ENCODE results near the gene BRCC3. TPM values are rescaled to one million over a fixed set of nuclear protein-coding genes. Genes with fewer than 3 reads are reported as not detected.

Gene BRCC3
- total RNA-seq, 1 donor from 2014 or later, result 21.1 TPM

GRCh38 chrX:155113097-155113496 lies 41.8 kb downstream of the BRCC3 start:
- Mint-ChIP-seq H3K36me3 (ENCODE audit: low read depth) (peaks cover 26% of the 10 kb centered on the region), H3K9me3 (no peaks in the 10 kb centered on the region), H3K27ac (no peak overlapping the region), H3K4me1 (peaks cover 16% of the 10 kb centered on the region), H3K27me3 (no peaks in the 10 kb centered on the region), H3K4me3 (no peak overlapping the region)
- intact Hi-C loops (cut with micrococcal nuclease), result no loop called here
- DNase-seq, result no peak
- POLR2A ChIA-PET, result interaction anchor here (0.7 kb wide), 1 partner anchor 138 kb away, joined by 3 read pairs; no protein-coding TSS in a partner anchor
- no peak for TF ChIP-seq CTCF (IDR thresholded peaks at IDR 0.05)
- CTCF ChIA-PET, result no interaction called here
- no peak for ATAC-seq (ENCODE audit: low read depth)

- Mint-ChIP-seq H3K9me3 (no peaks in the 10 kb centered on the region), H3K27me3 (no peaks in the 10 kb centered on the region), H3K27ac (no peak overlapping the region), H3K4me3 (no peak overlapping the region), H3K4me1 (peaks cover 13% of the 10 kb centered on the region), H3K36me3 (ENCODE audit: low read depth) (peaks cover 33% of the 10 kb centered on the region)
- peak; percentile 61 for ATAC-seq (ENCODE audit: low read depth)
- intact Hi-C loops (cut with micrococcal nuclease), result no loop called here
- CTCF ChIA-PET, result interaction anchor here (0.9 kb wide), 1 partner anchor 102 kb away, joined by 3 read pairs; no protein-coding TSS in a partner anchor
- TF ChIP-seq CTCF (IDR thresholded peaks at IDR 0.05), result no peak
- DNase-seq, result no peak
- POLR2A ChIA-PET, result no interaction called here
These were observed 44.0 kb downstream of the BRCC3 start for GRCh38 chrX:155115174-155115819.

- H3K27ac Mint-ChIP-seq, result no peak overlapping the region
- peaks cover 23% of the 10 kb centered on the region for H3K36me3 Mint-ChIP-seq (ENCODE audit: low read depth)
- ATAC-seq (ENCODE audit: low read depth) (no peak), DNase-seq (no peak)
- no peaks in the 10 kb centered on the region for H3K27me3 Mint-ChIP-seq
- intact Hi-C loops (cut with micrococcal nuclease), result no loop called here
- POLR2A ChIA-PET, result no interaction called here
- H3K4me1 Mint-ChIP-seq, result no peaks in the 10 kb centered on the region
- H3K9me3 Mint-ChIP-seq, result peaks cover 9% of the 10 kb centered on the region
- H3K4me3 Mint-ChIP-seq, result no peak overlapping the region
- TF ChIP-seq CTCF (IDR thresholded peaks at IDR 0.05), result no peak
- CTCF ChIA-PET, result no interaction called here
These were observed 56.2 kb downstream of the BRCC3 start for GRCh38 chrX:155127465-155127864.

- H3K4me3 Mint-ChIP-seq, result no peak overlapping the region
- ATAC-seq (ENCODE audit: low read depth) (no peak), DNase-seq (no peak)
- POLR2A ChIA-PET, result no interaction called here
- H3K4me1 Mint-ChIP-seq, result no peaks in the 10 kb centered on the region
- CTCF ChIA-PET, result no interaction called here
- TF ChIP-seq CTCF (IDR thresholded peaks at IDR 0.05), result no peak
- H3K36me3 Mint-ChIP-seq (ENCODE audit: low read depth), result peaks cover 20% of the 10 kb centered on the region
- H3K9me3 Mint-ChIP-seq, result peaks cover 9% of the 10 kb centered on the region
- intact Hi-C loops (cut with micrococcal nuclease), result no loop called here
- H3K27ac Mint-ChIP-seq, result no peak overlapping the region
- H3K27me3 Mint-ChIP-seq, result no peaks in the 10 kb centered on the region
These were observed 56.6 kb downstream of the BRCC3 start for GRCh38 chrX:155127940-155128339.

GRCh38 chrX:155132110-155132509 lies 60.8 kb downstream of the BRCC3 start:
- peaks cover 2% of the 10 kb centered on the region for H3K27me3 Mint-ChIP-seq
- CTCF ChIA-PET, result no interaction called here

More at GRCh38 chrX:155132110-155132509, 60.8 kb downstream of the BRCC3 start:
- DNase-seq (no peak), ATAC-seq (ENCODE audit: low read depth) (no peak)
- intact Hi-C loops (cut with micrococcal nuclease), result no loop called here
- POLR2A ChIA-PET, result no interaction called here
- H3K9me3 Mint-ChIP-seq, result peaks cover 7% of the 10 kb centered on the region
- H3K36me3 Mint-ChIP-seq (ENCODE audit: low read depth), result no peaks in the 10 kb centered on the region
- no peak overlapping the region for H3K4me3 Mint-ChIP-seq
- TF ChIP-seq CTCF (IDR thresholded peaks at IDR 0.05), result no peak
- no peaks in the 10 kb centered on the region for H3K4me1 Mint-ChIP-seq
- H3K27ac Mint-ChIP-seq, result no peak overlapping the region
